WTC11 (cell line): ENCODE measurements around the gene BCAS3. TPM values are rescaled to one million over a fixed set of nuclear protein-coding genes. Genes with fewer than 3 reads are reported as not detected.

Experiments
- ATAC-seq: fragments of 200-7000 bp; cut with Tn5 transposase; 2 replicates; pipeline ENCODE4 v1.10.0; 2021; ENCODE audit warnings: mild to moderate bottlenecking, moderate library complexity
- CTCF ChIA-PET: fragments of 300-600 bp; sonication (Branson Sonifier 250); formaldehyde crosslinking; loops from one replicate; lab custom pipeline; 2021; ENCODE audit warnings: antibody characterized with exemption; lab: Charles Lee
- POLR2A ChIA-PET: fragments of 350-600 bp; sonication (Branson Sonifier 250); formaldehyde crosslinking; loops from one replicate; lab custom pipeline; 2021; ENCODE audit warnings: antibody characterized with exemption; lab: Charles Lee
- DNase-seq: peaks from one replicate; pipeline ENCODE4 v3.0.0; 2021; ENCODE audit warnings: low spot score
- H3K27ac Mint-ChIP-seq: 2 replicates; pipeline ENCODE4 v1.8.0; 2021; ENCODE audit warnings: mixed read lengths
- H3K27me3 Mint-ChIP-seq: 2 replicates; pipeline ENCODE4 v1.8.0; 2021; ENCODE audit warnings: low read depth, mild to moderate bottlenecking, moderate library complexity, mixed read lengths
- H3K36me3 Mint-ChIP-seq: 2 replicates; pipeline ENCODE4 v1.8.0; 2021; ENCODE audit warnings: mixed read lengths
- H3K4me1 Mint-ChIP-seq: 2 replicates; pipeline ENCODE4 v1.8.0; 2022; ENCODE audit warnings: mixed read lengths
- H3K4me3 Mint-ChIP-seq: 2 replicates; pipeline ENCODE4 v1.8.0; 2021; ENCODE audit warnings: mild to moderate bottlenecking, moderate library complexity, mixed read lengths
- H3K9me3 Mint-ChIP-seq: 2 replicates; pipeline ENCODE4 v1.8.0; 2021; ENCODE audit warnings: mixed read lengths
- ETV6 ChIP-seq: sonication (generic); formaldehyde crosslinking; IDR thresholded peaks from 2 replicates; pipeline ENCODE4 v1.8.1; 2022; ENCODE audit warnings: mild to moderate bottlenecking, missing genetic modification reagents
- HMGA2 ChIP-seq: fragments of 250-450 bp; sonication (Bioruptor Pico); IDR thresholded peaks from 2 replicates; pipeline ENCODE4 v1.4.0; 2021; ENCODE audit warnings: mild to moderate bottlenecking, moderate library complexity
- JAZF1 ChIP-seq: fragments of 250-450 bp; sonication (Bioruptor Pico); IDR thresholded peaks from 2 replicates; pipeline ENCODE4 v1.9.0; 2021; ENCODE audit warnings: moderate library complexity, mild to moderate bottlenecking, inconsistent platforms
- JUN ChIP-seq: sonication (generic); formaldehyde crosslinking; IDR thresholded peaks from 2 replicates; pipeline ENCODE4 v1.8.0; 2023; ENCODE audit warnings: mild to moderate bottlenecking, missing genetic modification reagents
- MXD4 ChIP-seq: fragments of 250-450 bp; sonication (Bioruptor Pico); IDR thresholded peaks from 2 replicates; pipeline ENCODE4 v1.8.0; 2021; ENCODE audit warnings: mild to moderate bottlenecking, moderate library complexity, borderline replicate concordance
- MYBL2 ChIP-seq: sonication (generic); formaldehyde crosslinking; IDR thresholded peaks from 2 replicates; pipeline ENCODE4 v1.8.1; 2023; ENCODE audit warnings: mild to moderate bottlenecking, moderate library complexity, missing genetic modification reagents
- NFE2L1 ChIP-seq: sonication (generic); formaldehyde crosslinking; IDR thresholded peaks from 2 replicates; pipeline ENCODE4 v1.8.1; 2023; ENCODE audit warnings: missing genetic modification reagents
- NR1H2 ChIP-seq: sonication (generic); formaldehyde crosslinking; IDR thresholded peaks from 2 replicates; pipeline ENCODE4 v1.9.0; 2021; ENCODE audit warnings: mild to moderate bottlenecking, moderate library complexity, missing genetic modification reagents
- SMAD3 ChIP-seq: sonication (generic); formaldehyde crosslinking; IDR thresholded peaks from 2 replicates; pipeline ENCODE4 v1.8.0; 2022; ENCODE audit warnings: missing genetic modification reagents, mild to moderate bottlenecking, borderline replicate concordance
- SP1 ChIP-seq: sonication (generic); formaldehyde crosslinking; conservative IDR thresholded peaks from 2 replicates; pipeline ENCODE4 v1.8.1; 2022; ENCODE audit warnings: missing genetic modification reagents
- TCF7 ChIP-seq: sonication (generic); formaldehyde crosslinking; IDR thresholded peaks from 2 replicates; pipeline ENCODE4 v1.8.0; 2022; ENCODE audit warnings: mild to moderate bottlenecking, low read depth, missing genetic modification reagents, moderate library complexity
- TEAD1 ChIP-seq: sonication (generic); formaldehyde crosslinking; IDR thresholded peaks from 2 replicates; pipeline ENCODE4 v1.8.0; 2022; ENCODE audit warnings: mild to moderate bottlenecking, missing genetic modification reagents
- TEAD4 ChIP-seq: sonication (generic); formaldehyde crosslinking; IDR thresholded peaks from 2 replicates; pipeline ENCODE4 v1.8.0; 2022; ENCODE audit warnings: mild to moderate bottlenecking, missing genetic modification reagents
- total RNA-seq: library from RNA; stranded (reverse); gene quantifications from 3 replicates; pipeline ENCODE4 v1.2.3, GENCODE V29; 2021
- TF ChIP-seq, protein P1 (sequence below): fragments of 250-450 bp; sonication (Bioruptor Pico); IDR thresholded peaks from 2 replicates; pipeline ENCODE4 v1.9.0; 2021; ENCODE audit warnings: mild to moderate bottlenecking
- TF ChIP-seq, protein P2 (sequence below): sonication (generic); formaldehyde crosslinking; IDR thresholded peaks from 2 replicates; pipeline ENCODE4 v1.8.0; 2023; ENCODE audit warnings: missing genetic modification reagents, mild to moderate bottlenecking, borderline replicate concordance
- TF ChIP-seq, protein P3 (sequence below): fragments of 250-450 bp; sonication (Bioruptor Pico); conservative IDR thresholded peaks from 2 replicates; pipeline ENCODE4 v1.9.0; 2021; ENCODE audit warnings: mild to moderate bottlenecking
- TF ChIP-seq, protein P4 (sequence below): sonication (generic); formaldehyde crosslinking; IDR thresholded peaks from 2 replicates; pipeline ENCODE4 v1.8.0; 2022; ENCODE audit warnings: mild to moderate bottlenecking, missing genetic modification reagents
- TF ChIP-seq, protein P5 (sequence below): sonication (generic); formaldehyde crosslinking; IDR thresholded peaks from 2 replicates; pipeline ENCODE4 v1.8.1; 2023; ENCODE audit warnings: mild to moderate bottlenecking, missing genetic modification reagents
- TF ChIP-seq, protein P6 (sequence below): sonication (generic); formaldehyde crosslinking; IDR thresholded peaks from 2 replicates; pipeline ENCODE4 v1.8.1; 2022; ENCODE audit warnings: mild to moderate bottlenecking, moderate library complexity, missing genetic modification reagents

Gene BCAS3
- total RNA-seq, 1 experiment from 2014 or later, result 15.5 TPM

DNA sequence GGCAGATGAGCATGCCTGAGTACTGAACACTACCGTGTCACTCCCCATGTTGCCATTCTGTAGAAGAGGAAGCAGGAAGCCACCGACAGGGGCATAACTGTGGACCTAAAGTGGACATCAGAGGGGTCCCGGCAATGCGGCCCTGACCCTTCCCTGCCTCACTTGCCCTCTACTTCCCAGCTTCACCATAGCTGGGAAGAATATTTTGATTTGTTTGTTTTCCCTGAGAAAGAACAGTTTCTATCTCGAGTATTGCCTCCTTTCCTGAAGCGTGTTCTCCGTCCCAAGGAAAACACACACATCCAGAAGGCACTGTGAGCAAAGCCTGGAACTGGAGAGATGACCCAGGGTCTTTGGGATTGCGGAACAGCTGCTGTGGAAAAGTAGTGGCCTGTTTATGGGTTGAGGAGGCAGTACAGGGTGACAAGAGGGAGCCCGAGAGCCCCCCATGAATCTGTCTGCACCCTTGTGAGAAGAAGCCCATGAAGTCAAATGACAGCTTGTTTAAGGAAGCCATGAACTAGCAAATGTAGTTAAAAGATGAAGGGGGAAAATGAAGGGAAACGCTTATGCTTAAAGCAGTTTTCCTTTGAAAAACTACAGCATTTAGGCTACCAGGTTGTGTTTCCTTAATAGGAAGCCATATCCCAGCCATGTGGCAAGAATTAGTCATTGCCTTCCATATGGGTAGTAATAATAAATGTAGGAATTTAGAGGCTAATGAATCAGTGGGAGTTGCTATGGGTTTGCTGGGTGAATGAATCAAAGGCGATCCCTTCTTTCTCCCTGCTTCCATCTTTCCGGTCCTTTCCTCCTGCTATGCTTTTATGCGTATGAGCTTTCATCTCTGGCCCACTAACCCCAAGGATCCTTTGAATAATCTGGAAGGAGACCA is 632.0 kb downstream of the BCAS3 start:
- no peak for ATAC-seq
- H3K9me3 Mint-ChIP-seq, result no peaks in the 10 kb centered on the region
- ChIA-PET CTCF (interaction anchor here (0.6 kb wide), 1 partner anchor 25 kb away, joined by 3 read pairs; no protein-coding TSS in a partner anchor), POLR2A (interaction anchor here (0.6 kb wide), 1 partner anchor 66 kb away, joined by 3 read pairs; no protein-coding TSS in a partner anchor)
- peaks cover 23% of the 10 kb centered on the region for H3K4me1 Mint-ChIP-seq
- H3K27me3 Mint-ChIP-seq, result no peaks in the 10 kb centered on the region
- H3K4me3 Mint-ChIP-seq, result no peak overlapping the region
- no peak for DNase-seq
- H3K36me3 Mint-ChIP-seq, result no peaks in the 10 kb centered on the region
- no peak overlapping the region for H3K27ac Mint-ChIP-seq
- no peak for TF ChIP-seq TCF7
- TF ChIP-seq JAZF1 (CRISPR knock-in tag), result no peak
- TF ChIP-seq MXD4 (CRISPR knock-in tag), result no peak
- no peak for TF ChIP-seq NR1H2 (CRISPR knock-in tag)
- no peak for TF ChIP-seq TEAD4 (CRISPR knock-in tag)
- TF ChIP-seq, protein P1, sequence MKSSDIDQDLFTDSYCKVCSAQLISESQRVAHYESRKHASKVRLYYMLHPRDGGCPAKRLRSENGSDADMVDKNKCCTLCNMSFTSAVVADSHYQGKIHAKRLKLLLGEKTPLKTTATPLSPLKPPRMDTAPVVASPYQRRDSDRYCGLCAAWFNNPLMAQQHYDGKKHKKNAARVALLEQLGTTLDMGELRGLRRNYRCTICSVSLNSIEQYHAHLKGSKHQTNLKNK (CRISPR knock-in tag), result no peak
- TF ChIP-seq ETV6 (CRISPR knock-in tag), result no peak
- TF ChIP-seq NFE2L1, result no peak
- TF ChIP-seq, protein P2, sequence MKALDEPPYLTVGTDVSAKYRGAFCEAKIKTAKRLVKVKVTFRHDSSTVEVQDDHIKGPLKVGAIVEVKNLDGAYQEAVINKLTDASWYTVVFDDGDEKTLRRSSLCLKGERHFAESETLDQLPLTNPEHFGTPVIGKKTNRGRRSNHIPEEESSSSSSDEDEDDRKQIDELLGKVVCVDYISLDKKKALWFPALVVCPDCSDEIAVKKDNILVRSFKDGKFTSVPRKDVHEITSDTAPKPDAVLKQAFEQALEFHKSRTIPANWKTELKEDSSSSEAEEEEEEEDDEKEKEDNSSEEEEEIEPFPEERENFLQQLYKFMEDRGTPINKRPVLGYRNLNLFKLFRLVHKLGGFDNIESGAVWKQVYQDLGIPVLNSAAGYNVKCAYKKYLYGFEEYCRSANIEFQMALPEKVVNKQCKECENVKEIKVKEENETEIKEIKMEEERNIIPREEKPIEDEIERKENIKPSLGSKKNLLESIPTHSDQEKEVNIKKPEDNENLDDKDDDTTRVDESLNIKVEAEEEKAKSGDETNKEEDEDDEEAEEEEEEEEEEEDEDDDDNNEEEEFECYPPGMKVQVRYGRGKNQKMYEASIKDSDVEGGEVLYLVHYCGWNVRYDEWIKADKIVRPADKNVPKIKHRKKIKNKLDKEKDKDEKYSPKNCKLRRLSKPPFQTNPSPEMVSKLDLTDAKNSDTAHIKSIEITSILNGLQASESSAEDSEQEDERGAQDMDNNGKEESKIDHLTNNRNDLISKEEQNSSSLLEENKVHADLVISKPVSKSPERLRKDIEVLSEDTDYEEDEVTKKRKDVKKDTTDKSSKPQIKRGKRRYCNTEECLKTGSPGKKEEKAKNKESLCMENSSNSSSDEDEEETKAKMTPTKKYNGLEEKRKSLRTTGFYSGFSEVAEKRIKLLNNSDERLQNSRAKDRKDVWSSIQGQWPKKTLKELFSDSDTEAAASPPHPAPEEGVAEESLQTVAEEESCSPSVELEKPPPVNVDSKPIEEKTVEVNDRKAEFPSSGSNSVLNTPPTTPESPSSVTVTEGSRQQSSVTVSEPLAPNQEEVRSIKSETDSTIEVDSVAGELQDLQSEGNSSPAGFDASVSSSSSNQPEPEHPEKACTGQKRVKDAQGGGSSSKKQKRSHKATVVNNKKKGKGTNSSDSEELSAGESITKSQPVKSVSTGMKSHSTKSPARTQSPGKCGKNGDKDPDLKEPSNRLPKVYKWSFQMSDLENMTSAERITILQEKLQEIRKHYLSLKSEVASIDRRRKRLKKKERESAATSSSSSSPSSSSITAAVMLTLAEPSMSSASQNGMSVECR, result no peak
- TF ChIP-seq SP1 (CRISPR knock-in tag), result no peak
- TF ChIP-seq, protein P3, sequence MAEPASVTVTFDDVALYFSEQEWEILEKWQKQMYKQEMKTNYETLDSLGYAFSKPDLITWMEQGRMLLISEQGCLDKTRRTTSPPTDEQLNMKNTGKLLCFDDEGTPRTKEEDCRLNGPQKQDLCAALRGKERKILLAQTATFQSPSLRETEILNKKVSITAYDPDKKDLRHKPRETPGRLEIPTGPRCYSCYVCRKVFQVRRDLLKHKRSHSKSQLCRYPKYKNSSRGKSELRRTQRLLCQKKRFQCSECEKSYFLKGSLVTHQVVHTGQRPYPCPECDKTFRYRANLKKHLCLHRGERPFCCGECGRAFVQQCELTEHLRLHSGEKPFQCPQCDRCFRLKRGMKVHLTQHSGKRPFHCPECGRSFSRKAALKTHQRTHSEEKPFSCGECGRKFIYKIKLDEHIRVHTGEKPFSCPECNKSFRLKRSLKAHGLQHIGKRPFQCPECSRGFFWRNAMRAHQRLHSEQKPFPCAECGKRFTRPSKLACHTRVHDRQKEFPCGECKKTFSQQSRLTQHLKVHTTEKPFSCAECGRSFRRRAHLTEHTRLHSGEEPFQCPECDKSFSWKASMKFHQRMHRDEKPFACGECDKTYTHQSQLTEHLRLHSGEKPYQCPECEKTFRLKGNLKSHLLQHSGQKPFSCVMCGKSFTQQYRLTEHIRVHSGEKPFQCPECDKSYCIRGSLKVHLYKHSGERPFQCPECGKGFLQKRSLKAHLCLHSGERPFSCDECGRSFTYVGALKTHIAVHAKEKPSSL, result no peak
- TF ChIP-seq JUN (CRISPR knock-in tag), result no peak
- TF ChIP-seq, protein P4, sequence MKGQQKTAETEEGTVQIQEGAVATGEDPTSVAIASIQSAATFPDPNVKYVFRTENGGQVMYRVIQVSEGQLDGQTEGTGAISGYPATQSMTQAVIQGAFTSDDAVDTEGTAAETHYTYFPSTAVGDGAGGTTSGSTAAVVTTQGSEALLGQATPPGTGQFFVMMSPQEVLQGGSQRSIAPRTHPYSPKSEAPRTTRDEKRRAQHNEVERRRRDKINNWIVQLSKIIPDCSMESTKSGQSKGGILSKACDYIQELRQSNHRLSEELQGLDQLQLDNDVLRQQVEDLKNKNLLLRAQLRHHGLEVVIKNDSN (CRISPR knock-in tag), result no peak
- no peak for TF ChIP-seq SMAD3 (CRISPR knock-in tag)
- TF ChIP-seq MYBL2 (CRISPR knock-in tag), result no peak
- TF ChIP-seq, protein P5, sequence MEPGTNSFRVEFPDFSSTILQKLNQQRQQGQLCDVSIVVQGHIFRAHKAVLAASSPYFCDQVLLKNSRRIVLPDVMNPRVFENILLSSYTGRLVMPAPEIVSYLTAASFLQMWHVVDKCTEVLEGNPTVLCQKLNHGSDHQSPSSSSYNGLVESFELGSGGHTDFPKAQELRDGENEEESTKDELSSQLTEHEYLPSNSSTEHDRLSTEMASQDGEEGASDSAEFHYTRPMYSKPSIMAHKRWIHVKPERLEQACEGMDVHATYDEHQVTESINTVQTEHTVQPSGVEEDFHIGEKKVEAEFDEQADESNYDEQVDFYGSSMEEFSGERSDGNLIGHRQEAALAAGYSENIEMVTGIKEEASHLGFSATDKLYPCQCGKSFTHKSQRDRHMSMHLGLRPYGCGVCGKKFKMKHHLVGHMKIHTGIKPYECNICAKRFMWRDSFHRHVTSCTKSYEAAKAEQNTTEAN (CRISPR knock-in tag), result no peak
- TF ChIP-seq TEAD1 (CRISPR knock-in tag), result no peak
- TF ChIP-seq, protein P6, sequence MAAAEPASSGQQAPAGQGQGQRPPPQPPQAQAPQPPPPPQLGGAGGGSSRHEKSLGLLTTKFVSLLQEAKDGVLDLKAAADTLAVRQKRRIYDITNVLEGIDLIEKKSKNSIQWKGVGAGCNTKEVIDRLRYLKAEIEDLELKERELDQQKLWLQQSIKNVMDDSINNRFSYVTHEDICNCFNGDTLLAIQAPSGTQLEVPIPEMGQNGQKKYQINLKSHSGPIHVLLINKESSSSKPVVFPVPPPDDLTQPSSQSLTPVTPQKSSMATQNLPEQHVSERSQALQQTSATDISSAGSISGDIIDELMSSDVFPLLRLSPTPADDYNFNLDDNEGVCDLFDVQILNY (CRISPR knock-in tag), result no peak
- TF ChIP-seq HMGA2, result no peak
- TF ChIP-seq, all 79 proteins: peak for 0
